Erythroblast (primary cell): ENCODE measurements around the gene MED13L.

Source experiments
- DNase-seq, 2 experiments: peaks; one replicate each; lab custom pipeline; 2025; lab: John Stamatoyannopoulos, UW
- GATA1 ChIP-seq: IDR thresholded peaks from 2 replicates; pipeline ENCODE4 v1.6.1; 2011; ENCODE audit warnings: low read depth, mild to moderate bottlenecking, control low read depth, low read length, moderate library complexity
- POLR2A ChIP-seq: IDR thresholded peaks from 2 replicates; pipeline ENCODE4 v1.6.1; 2011; ENCODE audit warnings: mild to moderate bottlenecking, low read length

The MED13L gene

GRCh38 chr12:115911360-115911759, 366.1 kb downstream of the MED13L start:
- no peak for DNase-seq

GRCh38 chr12:115910057-115910456, 367.4 kb downstream of the MED13L start:
- TF ChIP-seq POLR2A (no peak), GATA1 (no peak)
- no peak for DNase-seq

More at GRCh38 chr12:115911360-115911759, 366.1 kb downstream of the MED13L start:
- TF ChIP-seq GATA1, result no peak
- TF ChIP-seq POLR2A, result no peak
